Measurements from ENCODE around the gene SIPA1L3. TPM values are rescaled to one million over a fixed set of nuclear protein-coding genes. Genes with fewer than 3 reads are reported as not detected.

The SIPA1L3 gene
- total and polyA plus RNA-seq, 9 of the 15 experiments (the other 6 are each of a cell fraction or from before 2014, with no cell fraction given) = 0.01 to 6.1 (median 2.5) TPM

- in situ Hi-C loops (cut with MboI) = no loop called here
- FAIRE-seq (no peak), ATAC-seq (no peak), DNase-seq (ENCODE audit: extremely low read depth in 1 of 4, low spot score in 3 of 4) (no peak)
- Histone ChIP-seq H3K4me1 (replicated peaks in 1 of 2; ENCODE audit: control insufficient read depth in 2 of 2, insufficient read depth in 2 of 2, low read length in 2 of 2) (peaks cover 0 to 48% of the 10 kb centered on the region in 2 experiments; a peak in 3 of 5 replicates), H3K9me3 (replicated peaks; ENCODE audit: control insufficient read depth, insufficient read depth, low read depth, low read length) (no peaks in the 10 kb centered on the region), H4K20me1 (replicated peaks; ENCODE audit: control insufficient read depth, insufficient read depth, low read length) (no peaks in the 10 kb centered on the region), H3K9me1 (ENCODE audit: control insufficient read depth, insufficient read depth, low read length) (no peaks in the 10 kb centered on the region), H3K9ac (ENCODE audit: insufficient read depth in 1 of 2, low read depth in 2 of 2, low read length in 2 of 2) (peak overlapping the region in 1 of 2 experiments; percentile 35; a peak in 1 of 4 replicates), H3K4me3 (no peak overlapping the region), H3K4me2 (ENCODE audit: insufficient read depth, low read length) (no peak overlapping the region), H3K27me3 (ENCODE audit: control insufficient read depth in 2 of 2, insufficient read depth in 2 of 2, low read length in 2 of 2) (peaks cover 5 to 19% of the 10 kb centered on the region in 2 experiments; a peak in 3 of 5 replicates), H2AFZ (ENCODE audit: low read depth, low read length) (no peak overlapping the region), H3K27ac (ENCODE audit: extremely low read depth, low read depth, low read length) (no peak overlapping the region), H3K79me2 (ENCODE audit: control insufficient read depth, insufficient read depth, low read length) (no peaks in the 10 kb centered on the region), H3K36me3 (ENCODE audit: control insufficient read depth, insufficient read depth, low read length) (no peaks in the 10 kb centered on the region)
- ChIA-PET POLR2A (interaction anchor here (1.2 kb wide), 1 partner anchor 10 kb away, joined by 4 read pairs; no protein-coding TSS in a partner anchor), CTCF (ENCODE audit: low intra/inter-chr PET ratio) (no interaction called here)
- no TSS peak for BruUV-seq (replicated peaks)
- TF ChIP-seq, protein P1, sequence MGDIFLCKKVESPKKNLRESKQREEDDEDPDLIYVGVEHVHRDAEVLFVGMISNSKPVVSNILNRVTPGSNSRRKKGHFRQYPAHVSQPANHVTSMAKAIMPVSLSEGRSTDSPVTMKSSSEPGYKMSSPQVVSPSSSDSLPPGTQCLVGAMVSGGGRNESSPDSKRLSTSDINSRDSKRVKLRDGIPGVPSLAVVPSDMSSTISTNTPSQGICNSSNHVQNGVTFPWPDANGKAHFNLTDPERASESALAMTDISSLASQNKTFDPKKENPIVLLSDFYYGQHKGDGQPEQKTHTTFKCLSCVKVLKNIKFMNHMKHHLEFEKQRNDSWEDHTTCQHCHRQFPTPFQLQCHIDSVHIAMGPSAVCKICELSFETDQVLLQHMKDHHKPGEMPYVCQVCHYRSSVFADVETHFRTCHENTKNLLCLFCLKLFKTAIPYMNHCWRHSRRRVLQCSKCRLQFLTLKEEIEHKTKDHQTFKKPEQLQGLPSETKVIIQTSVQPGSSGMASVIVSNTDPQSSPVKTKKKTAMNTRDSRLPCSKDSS (IDR thresholded peaks at IDR 0.05; ENCODE audit: low read depth, partially characterized antibody) = no peak
- TF ChIP-seq HNRNPLL (IDR thresholded peaks at IDR 0.05; ENCODE audit: low read depth, low read length, poor library complexity, severe bottlenecking) = no peak
- no peak for TF ChIP-seq CREB1 (IDR thresholded peaks at IDR 0.05)
- TF ChIP-seq CREB1 (CRISPR knock-in tag; IDR thresholded peaks at IDR 0.05) = no peak
- TF ChIP-seq THRA (IDR thresholded peaks at IDR 0.05) = no peak
- TF ChIP-seq, protein P2, sequence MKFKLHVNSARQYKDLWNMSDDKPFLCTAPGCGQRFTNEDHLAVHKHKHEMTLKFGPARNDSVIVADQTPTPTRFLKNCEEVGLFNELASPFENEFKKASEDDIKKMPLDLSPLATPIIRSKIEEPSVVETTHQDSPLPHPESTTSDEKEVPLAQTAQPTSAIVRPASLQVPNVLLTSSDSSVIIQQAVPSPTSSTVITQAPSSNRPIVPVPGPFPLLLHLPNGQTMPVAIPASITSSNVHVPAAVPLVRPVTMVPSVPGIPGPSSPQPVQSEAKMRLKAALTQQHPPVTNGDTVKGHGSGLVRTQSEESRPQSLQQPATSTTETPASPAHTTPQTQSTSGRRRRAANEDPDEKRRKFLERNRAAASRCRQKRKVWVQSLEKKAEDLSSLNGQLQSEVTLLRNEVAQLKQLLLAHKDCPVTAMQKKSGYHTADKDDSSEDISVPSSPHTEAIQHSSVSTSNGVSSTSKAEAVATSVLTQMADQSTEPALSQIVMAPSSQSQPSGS (CRISPR knock-in tag; IDR thresholded peaks at IDR 0.05) = no peak
- no peak for TF ChIP-seq TFAM (CRISPR knock-in tag; conservative IDR thresholded peaks at IDR 0.05)
- TF ChIP-seq, protein P3, sequence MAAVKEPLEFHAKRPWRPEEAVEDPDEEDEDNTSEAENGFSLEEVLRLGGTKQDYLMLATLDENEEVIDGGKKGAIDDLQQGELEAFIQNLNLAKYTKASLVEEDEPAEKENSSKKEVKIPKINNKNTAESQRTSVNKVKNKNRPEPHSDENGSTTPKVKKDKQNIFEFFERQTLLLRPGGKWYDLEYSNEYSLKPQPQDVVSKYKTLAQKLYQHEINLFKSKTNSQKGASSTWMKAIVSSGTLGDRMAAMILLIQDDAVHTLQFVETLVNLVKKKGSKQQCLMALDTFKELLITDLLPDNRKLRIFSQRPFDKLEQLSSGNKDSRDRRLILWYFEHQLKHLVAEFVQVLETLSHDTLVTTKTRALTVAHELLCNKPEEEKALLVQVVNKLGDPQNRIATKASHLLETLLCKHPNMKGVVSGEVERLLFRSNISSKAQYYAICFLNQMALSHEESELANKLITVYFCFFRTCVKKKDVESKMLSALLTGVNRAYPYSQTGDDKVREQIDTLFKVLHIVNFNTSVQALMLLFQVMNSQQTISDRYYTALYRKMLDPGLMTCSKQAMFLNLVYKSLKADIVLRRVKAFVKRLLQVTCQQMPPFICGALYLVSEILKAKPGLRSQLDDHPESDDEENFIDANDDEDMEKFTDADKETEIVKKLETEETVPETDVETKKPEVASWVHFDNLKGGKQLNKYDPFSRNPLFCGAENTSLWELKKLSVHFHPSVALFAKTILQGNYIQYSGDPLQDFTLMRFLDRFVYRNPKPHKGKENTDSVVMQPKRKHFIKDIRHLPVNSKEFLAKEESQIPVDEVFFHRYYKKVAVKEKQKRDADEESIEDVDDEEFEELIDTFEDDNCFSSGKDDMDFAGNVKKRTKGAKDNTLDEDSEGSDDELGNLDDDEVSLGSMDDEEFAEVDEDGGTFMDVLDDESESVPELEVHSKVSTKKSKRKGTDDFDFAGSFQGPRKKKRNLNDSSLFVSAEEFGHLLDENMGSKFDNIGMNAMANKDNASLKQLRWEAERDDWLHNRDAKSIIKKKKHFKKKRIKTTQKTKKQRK (IDR thresholded peaks at IDR 0.05; ENCODE audit: borderline replicate concordance, low read depth, low read length) = no peak
- TF ChIP-seq HIVEP1 (CRISPR knock-in tag; IDR thresholded peaks at IDR 0.05) = no peak
- TF ChIP-seq KHSRP (IDR thresholded peaks at IDR 0.05) = no peak
- no peak for TF ChIP-seq POLR2A (conservative IDR thresholded peaks at IDR 0.05)
- 70% methylated on average over 14 of the region's 23 CpGs for WGBS (ENCODE audit: insufficient coverage, low coverage, missing lambda C conversion rate)
- intact Hi-C loops (cut with micrococcal nuclease) = no loop called here
These were observed 306.5 kb downstream of the SIPA1L3 start for GRCh38 chr19:38213469-38213868.

Data from K562 (cell line).